22Rv1 (cell line): ENCODE data around the gene SCUBE1.

Experiments
- H3K27ac ChIP-seq: fragments of 450-650 bp; 2 replicates; pipeline ENCODE4 v1.5.1; 2017
- ZFX ChIP-seq: fragments of 450-650 bp; IDR thresholded peaks from 2 replicates; pipeline ENCODE4 v1.6.1; 2017; ENCODE audit warnings: antibody characterized with exemption, borderline replicate concordance
- TF ChIP-seq, protein P1 (sequence below): fragments of 450-650 bp; IDR thresholded peaks from 2 replicates; pipeline ENCODE4 v1.5.1; 2017; ENCODE audit warnings: mild to moderate bottlenecking

The SCUBE1 gene

DNA sequence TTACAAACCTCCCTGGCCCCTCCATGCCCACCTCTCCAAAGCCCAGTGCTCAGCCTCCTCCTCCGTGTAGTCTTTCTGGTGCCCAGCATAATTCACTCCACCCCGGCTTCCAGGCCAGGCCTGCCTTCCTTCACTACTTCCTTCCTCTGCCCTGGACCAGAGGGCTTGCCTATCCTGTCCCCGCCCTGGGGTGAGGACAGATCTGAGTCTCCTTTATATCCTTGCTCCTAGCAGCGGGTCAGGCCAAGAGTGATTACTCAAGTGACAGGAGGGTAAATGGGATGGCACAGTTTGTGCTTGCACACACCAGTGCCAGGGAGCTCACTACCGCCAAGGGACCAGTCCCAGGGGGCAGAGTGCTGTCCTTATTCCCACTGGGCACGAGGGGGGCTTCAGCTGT lies 48.0 kb downstream of the SCUBE1 start:
- H3K27ac ChIP-seq: no peak overlapping the region
- TF ChIP-seq, protein P1, sequence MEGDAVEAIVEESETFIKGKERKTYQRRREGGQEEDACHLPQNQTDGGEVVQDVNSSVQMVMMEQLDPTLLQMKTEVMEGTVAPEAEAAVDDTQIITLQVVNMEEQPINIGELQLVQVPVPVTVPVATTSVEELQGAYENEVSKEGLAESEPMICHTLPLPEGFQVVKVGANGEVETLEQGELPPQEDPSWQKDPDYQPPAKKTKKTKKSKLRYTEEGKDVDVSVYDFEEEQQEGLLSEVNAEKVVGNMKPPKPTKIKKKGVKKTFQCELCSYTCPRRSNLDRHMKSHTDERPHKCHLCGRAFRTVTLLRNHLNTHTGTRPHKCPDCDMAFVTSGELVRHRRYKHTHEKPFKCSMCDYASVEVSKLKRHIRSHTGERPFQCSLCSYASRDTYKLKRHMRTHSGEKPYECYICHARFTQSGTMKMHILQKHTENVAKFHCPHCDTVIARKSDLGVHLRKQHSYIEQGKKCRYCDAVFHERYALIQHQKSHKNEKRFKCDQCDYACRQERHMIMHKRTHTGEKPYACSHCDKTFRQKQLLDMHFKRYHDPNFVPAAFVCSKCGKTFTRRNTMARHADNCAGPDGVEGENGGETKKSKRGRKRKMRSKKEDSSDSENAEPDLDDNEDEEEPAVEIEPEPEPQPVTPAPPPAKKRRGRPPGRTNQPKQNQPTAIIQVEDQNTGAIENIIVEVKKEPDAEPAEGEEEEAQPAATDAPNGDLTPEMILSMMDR: no peak
- TF ChIP-seq ZFX: no peak

DNA sequence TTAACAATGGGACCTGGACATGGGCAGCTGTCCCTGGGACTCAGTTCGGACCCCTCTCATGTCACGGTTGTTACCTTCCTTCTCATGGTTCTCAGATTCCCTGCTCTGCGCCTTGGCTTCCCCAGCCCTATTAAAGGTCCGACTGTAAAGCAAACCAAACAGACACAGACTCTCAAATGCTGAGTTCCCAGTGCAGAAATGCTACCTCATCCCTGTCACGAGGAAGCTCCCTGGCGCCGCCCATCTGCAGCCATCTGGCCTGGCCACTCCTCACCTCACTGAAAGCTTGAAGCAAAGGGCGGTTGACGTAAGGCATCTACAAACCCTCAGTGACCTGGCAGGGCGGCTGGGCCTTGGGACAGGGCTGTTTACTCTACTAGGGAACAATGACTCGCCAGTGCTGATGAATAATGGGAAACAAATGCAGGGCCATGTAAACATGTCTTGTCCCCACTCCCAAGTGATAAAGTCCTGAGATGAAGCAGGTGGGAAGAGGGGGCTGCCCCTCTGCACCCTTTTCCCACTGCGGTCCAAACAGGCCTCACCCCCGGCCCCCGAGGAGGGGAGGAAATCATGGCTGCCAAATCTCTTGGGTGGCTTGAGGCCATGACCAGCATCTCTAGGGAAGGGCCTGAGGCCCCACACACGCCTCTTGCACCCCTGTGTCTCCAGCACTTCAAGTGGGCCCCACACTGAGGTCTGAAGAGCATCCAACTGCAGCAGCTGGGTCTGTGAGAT lies 49.3 kb downstream of the SCUBE1 start:
- no peak for TF ChIP-seq ZFX
- TF ChIP-seq, protein P1: no peak
- H3K27ac ChIP-seq: no peak overlapping the region

DNA sequence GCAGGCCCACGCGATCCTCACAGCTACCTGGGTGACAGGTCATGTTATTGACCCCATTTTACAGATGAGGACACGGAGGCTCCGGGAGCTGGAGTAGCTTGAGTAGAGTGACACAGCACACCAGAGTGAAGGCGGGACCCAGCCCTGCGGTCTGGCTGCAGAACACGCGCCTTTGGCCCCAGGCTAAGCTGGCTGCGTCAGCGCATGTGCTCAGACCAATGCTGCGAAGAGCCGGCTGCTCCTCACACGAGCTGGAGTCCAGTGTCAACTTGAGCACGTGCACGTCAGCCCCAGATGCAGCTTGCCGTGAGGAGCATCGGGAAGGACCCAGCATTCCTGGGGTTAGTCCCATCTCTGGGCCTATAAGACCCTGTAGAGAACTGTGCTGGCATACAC lies 49.9 kb downstream of the SCUBE1 start:
- H3K27ac ChIP-seq: no peak overlapping the region
- no peak for TF ChIP-seq ZFX

DNA sequence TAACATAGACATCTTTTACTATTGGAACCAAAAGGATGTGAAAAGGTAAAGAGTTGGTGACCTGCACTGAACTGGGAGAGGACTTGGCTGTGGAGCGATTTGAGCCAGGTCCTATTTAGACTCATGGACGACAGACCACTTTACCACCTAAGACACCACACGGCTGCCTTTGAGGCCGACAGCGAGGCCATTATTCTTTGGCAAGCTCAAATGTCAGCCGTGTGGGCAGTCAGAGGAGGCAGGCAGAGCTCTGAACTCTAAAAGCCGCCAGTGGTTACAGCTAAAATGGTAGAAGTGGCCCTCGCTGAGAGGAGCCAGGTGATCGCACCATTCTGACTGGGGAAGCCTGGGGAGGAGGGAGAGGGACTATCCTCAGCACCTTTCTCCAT lies 50.5 kb downstream of the SCUBE1 start:
- TF ChIP-seq, protein P1: no peak
- no peak for TF ChIP-seq ZFX
- no peak overlapping the region for H3K27ac ChIP-seq

GRCh38 chr22:43291381-43291780 lies 51.8 kb downstream of the SCUBE1 start:
- H3K27ac ChIP-seq: no peak overlapping the region

DNA sequence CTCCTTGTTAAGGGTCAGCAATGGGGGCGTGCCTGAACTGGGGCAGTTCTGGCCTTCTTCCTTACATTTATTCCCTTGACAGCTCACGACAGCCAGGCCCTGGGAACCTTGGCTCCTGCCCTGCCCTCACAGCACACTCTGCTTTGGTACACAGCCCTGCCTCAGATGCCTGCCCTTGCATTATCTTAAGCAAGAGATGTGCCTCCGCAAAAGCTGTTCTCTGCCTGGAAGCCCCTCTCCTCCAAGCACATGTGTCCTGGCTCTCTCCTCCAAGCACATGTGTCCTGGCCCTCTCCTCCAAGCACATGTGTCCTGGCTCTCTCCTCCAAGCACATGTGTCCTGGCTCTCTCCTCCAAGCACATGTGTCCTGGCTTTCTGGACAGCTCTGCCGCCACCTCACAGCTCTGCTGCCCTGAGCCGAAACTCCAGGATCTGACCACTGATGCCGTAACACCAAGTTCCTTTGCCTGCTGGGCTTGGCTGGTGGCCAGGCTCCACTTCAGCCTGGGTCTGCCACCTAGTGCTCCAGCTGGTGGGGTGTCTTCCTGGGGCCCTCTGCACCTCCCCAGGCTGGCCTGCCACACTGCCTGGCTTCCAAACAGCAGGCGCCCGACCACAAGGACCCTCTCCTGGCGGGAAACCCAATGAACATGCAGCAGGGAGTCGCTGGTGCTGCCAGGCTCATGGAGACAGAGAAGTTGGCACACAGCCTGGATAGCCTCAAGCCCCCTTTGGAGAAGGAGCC lies 53.0 kb downstream of the SCUBE1 start:
- no peak for TF ChIP-seq ZFX
- TF ChIP-seq, protein P1: no peak
- H3K27ac ChIP-seq: no peak overlapping the region

More at GRCh38 chr22:43291381-43291780, 51.8 kb downstream of the SCUBE1 start:
- TF ChIP-seq, protein P1: no peak
- no peak for TF ChIP-seq ZFX

GRCh38 chr22:43289531-43289963 lies 53.6 kb downstream of the SCUBE1 start:
- TF ChIP-seq, protein P1: no peak
- TF ChIP-seq ZFX: no peak
- no peak overlapping the region for H3K27ac ChIP-seq
